Omental fat pad (tissue), 4 donors: Measurements from ENCODE around the gene CTDP1. TPM values are rescaled to one million over a fixed set of nuclear protein-coding genes. Genes with fewer than 3 reads are reported as not detected.
"Not testable (repeated sequence)": the region's sequence is repeated elsewhere in the genome, so short reads cannot be mapped to it uniquely, and the experiment has no call there.

Experiments
- ATAC-seq: fragments of 150-250 bp; one replicate; pipeline ENCODE4 v1.9.1; 2016; ENCODE audit warnings: mild to moderate bottlenecking, moderate library complexity; ENCODE audit not compliant: low FRiP score
- DNase-seq: peaks from one replicate; pipeline ENCODE4 v3.0.0-alpha.2; 2019; ENCODE audit warnings: low spot score
- total RNA-seq, 4 donors: library from RNA; depleted of rRNA; stranded (reverse); fragments of >200 nt; gene quantifications; one replicate each; pipeline ENCODE4 v1.1.0, GENCODE V29; 2016
- TF ChIP-seq, protein P1 (sequence below), 3 donors: fragments of 450-650 bp; IDR thresholded peaks; one replicate each; pipeline ENCODE4 v1.5.1; 2016 to 2017; ENCODE audit warnings: antibody characterized with exemption in 3 of 3, mild to moderate bottlenecking in 3 of 3, moderate library complexity in 2 of 3

The CTDP1 gene
- total RNA-seq, 4 donors from 2014 or later: 11.8 to 25.2 (median 16.0) TPM

DNA sequence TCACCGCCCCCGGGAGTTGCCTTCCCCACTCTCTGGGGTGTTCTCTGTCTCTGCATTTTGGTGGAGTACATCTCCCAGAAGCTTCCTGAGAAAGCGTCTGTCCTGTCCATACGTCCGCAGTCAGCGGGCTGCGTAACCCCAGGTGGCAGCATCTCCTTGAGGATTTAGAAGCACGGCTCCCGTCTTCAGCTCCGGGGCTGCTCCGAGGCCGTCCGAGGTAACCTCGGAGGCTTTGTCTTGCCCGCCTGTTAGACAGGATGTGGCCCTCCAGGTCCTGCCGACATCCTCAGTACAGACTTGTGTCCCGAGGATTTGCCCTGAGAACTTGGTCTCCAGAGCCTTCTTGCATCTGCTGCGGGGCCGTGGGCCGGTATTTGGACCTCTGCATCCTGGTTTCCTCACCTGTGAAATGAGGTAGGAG, 58.4 kb downstream of the CTDP1 start:
- no peak for DNase-seq
- ATAC-seq: no peak
- TF ChIP-seq, protein P1, sequence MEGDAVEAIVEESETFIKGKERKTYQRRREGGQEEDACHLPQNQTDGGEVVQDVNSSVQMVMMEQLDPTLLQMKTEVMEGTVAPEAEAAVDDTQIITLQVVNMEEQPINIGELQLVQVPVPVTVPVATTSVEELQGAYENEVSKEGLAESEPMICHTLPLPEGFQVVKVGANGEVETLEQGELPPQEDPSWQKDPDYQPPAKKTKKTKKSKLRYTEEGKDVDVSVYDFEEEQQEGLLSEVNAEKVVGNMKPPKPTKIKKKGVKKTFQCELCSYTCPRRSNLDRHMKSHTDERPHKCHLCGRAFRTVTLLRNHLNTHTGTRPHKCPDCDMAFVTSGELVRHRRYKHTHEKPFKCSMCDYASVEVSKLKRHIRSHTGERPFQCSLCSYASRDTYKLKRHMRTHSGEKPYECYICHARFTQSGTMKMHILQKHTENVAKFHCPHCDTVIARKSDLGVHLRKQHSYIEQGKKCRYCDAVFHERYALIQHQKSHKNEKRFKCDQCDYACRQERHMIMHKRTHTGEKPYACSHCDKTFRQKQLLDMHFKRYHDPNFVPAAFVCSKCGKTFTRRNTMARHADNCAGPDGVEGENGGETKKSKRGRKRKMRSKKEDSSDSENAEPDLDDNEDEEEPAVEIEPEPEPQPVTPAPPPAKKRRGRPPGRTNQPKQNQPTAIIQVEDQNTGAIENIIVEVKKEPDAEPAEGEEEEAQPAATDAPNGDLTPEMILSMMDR (IDR thresholded peaks at IDR 0.05): no peak

DNA sequence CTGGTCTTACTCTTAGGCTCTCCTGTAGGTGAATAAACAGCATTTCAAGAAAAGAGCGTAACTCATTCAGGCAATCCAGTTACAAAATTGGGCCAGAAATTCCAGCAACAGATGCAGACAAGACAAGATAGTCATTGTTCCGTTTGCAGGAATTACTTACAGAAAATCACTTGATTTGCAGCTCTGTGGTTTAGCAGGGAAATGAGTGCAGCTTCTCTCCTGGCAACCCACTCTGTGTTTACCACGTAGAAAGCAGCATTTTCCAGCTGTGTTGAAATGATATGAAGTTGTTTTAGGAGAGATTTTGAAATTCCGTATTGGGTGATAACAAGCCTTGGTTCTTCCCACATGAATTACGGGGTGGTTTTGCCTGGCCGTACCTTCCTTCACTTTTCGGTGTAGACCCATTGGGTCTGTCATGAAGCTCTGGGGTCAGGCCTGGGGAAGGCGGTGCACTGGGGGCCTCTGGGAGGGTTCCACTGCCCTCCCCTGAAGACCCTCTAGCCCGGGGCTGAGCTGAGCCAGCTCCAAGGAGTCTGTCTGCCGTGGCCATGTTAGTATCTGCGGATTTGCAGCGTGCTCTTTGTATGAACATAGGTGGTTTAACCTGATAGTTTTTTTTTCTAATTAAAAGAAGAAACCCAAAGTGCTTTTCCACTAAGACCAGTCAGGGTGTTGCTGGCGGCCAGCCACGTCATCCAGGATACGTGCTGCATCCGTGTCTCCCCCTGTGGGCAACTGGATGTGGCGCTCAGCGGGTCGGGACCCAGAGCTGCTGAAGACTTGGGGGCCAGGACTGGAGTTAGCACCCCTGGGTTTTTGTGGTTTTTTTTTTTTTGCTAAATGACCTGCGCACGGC, 59.2 kb downstream of the CTDP1 start:
- ATAC-seq: no peak
- no peak for DNase-seq
- TF ChIP-seq, protein P1 (IDR thresholded peaks at IDR 0.05): no peak

DNA sequence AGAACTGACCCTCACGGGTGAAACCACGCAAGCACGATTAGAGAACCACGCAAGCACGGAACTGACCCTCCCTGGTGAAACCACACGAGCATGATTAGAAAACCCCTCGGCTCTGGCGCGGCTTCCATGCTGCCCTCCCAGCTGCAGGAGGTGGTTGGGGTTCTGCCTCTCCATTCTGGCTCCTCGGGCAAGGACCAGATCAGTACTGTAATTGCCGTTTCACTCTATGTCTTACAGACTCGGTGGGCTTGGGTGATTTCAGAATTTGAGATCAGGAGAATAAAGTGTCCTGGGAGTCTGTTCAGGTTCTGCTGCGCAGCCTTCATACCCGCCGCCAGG, 59.8 kb downstream of the CTDP1 start:
- TF ChIP-seq, protein P1 (IDR thresholded peaks at IDR 0.05): no peak
- ATAC-seq: no peak
- DNase-seq: no peak

DNA sequence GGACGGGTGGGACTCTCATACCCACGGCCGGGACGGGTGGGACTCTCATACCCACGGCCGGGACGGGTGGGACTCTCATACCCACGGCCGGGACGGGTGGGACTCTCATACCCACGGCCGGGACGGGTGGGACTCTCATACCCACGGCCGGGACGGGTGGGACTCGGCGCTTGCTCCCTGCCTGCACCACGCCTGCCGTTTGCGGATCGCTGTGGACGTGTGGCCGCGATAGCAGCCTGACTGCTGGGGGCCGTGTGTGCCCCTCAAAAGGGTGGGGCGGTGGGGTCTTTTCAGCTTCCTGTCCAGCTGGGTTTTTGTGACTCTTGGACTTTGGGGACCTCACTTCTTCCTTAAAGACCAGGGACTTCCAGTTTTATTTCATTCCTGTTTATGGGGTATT, 60.4 kb downstream of the CTDP1 start:
- not testable (repeated sequence) for ATAC-seq, DNase-seq

DNA sequence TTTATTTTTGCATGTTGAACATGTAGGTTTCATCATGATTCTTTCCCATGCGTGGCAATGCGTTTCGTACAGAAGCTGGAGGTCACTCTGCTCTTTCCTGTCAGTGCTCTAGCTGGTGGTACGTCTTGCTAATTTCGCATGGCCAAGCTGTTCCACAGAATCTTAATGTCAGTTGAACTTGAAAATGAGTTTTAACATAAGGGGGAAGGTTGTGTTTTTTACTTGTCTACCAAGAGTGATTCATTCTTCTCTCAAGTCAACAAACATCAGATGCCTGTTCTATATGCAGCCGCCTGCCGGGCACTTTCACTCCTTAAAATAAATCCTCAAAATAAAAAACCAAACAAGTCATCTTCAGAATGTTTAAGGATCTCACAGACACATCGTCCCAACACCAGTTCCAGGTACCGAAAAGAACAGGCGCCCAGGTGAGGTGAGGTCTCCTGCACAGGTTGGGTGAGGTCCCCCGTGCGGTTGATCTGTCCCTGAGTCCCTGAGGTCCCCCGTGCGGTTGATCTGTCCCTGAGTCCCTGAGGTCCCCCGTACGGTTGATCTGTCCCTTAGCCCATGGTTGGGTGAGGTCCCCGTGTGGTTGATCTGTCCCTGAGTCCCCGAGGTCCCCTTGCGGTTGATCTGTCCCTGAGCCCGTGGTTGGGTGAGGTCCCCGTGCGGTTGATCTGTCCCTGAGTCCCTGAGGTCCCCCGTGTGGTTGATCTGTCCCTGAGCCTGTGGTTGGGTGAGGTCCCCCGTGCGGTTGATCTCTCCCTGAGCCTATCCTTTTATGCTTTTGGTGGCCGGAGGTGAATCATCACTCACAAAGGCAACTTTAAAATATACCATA, 61.1 kb downstream of the CTDP1 start:
- ATAC-seq: no peak
- DNase-seq: no peak
- TF ChIP-seq, protein P1 (IDR thresholded peaks at IDR 0.05): no peak

DNA sequence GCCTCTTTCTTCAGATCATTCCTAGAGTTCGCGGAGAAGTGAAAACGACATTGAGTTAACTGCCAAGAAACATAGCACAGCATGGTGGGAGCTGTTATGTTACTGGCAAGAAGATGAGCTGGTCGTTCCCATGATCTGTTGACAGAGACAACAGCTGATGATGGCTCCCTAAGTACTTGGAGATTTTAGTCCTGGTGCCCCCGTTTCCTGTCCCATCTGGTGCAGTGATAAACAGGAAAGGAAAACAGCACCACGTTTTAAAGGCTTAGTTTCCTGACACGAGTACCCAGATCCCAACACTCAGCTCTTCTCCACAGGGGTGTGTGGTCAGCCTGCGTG, 61.7 kb downstream of the CTDP1 start:
- DNase-seq (no peak), ATAC-seq (no peak)
- TF ChIP-seq, protein P1 (IDR thresholded peaks at IDR 0.05): no peak

DNA sequence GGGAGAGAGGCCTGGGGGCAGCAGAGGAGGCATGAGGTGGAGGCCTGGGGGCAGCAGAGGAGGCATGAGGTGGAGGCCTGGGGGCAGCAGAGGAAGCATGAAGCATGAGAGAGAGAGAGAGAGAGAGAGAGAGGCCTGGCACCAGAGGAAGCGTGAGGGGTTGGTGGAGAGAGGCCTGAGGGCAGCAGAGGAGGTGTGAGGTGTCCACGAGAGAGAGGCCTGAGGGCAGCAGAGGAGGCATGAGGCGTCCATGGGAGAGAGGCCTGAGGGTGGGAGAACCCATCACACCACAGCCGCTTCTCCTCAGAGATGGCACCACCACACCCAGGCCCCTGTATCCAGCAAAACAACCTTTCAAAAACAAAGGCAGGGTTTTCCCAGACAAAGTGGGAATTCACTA, 62.5 kb downstream of the CTDP1 start:
- TF ChIP-seq, protein P1 (IDR thresholded peaks at IDR 0.05): no peak
- no peak for ATAC-seq
- DNase-seq: no peak
